ENCODE measurements around the gene CXCR4.
"Not testable (repeated sequence)": the region's sequence is repeated elsewhere in the genome, so short reads cannot be mapped to it uniquely, and the experiment has no call there.

Gene CXCR4

DNA sequence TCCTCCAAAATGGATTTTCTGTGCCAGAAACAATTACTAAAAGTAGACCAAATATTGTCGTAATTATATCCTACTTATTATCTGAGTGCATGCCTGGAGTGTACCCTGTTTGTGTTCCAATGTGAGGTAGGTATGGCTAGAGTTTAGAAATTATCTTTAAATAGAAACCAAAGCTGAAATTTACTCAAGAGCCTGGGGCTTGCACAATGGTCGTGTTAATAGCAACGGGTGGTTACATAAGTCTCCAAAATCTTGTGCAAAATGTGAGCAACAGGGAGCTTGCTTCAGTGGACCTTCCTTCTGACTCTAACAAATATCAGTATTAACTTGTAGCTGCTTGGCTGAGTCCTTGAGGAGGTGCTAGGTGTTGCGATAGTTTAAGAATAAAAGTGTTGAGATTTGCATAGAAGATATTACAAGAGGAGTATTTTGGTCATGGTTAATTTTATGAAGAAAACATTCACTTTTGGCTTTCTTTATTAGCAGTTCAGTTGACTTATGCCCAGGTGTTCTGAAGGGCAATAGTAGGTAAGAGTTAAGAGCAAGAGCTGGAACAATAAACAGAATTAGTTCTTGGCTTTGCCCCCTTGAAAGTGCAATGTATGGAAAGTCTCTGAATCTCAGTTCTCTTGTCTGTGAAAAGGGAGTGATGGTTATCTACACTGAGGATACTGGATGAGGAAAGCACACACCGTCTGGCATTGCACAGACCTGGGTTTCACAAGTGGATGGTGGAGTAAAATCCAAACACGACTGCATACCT, 4.6 kb downstream of the CXCR4 start:
- DNase-seq, result no peak

DNA sequence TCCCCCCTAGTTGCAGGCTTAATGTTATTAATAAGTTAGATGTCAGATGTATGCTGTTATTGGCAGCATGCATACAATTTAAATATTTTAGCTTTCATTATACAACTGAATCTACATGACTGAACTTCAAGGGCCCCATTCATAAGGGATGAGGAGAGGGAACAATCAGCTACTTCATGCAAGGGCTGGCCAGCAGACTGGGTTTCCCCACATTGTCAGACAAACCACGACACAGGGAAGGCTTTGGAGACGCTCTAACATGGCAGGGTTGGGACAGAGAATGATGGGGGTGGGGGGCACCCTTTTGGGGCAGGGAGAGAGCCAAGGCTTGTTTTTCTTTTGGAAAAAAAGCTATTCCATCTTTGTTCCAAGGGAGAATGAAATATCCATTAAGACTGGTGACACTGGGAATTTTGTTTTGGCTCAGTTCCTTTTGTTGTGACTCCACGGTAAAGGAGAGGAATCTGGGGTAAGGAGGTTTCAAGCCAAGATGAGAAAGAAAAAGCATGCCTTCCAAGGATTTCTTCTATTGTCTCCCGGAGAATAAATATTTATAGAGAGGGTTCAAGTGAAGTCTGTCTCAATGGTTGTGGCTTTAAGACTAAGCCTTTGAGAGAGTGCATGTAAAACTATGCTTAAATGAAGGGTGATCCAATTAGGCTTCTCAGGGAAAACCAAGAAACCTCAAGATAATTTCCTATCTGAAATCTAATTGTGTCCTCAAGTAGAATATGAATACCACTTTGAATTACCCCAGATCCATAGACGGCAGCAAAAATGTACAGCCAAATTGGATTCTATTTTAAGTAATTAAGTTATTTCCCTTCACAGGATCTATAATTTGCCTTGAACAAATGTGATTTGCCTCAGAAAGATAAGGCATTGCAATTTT, 5.4 kb downstream of the CXCR4 start:
- DNase-seq, result no peak

DNA sequence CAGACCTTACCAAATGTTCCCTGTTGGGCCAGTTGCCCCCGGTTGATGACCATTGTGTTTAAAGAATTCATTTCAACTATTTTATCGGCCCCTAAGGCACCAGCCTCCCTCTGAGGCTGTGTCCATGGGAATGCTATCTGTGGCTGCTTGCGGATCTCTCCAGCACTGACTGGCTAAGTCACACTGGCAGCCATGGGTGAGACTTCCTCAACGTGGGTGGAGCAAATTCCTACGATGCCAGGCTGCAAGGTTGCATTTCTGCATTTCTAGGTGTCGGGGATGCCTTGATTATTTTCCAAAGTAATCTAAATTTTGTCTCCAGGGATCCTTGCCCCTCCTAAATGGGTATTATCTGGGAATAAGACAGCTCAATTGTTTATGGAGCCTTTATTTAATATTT, 6.2 kb downstream of the CXCR4 start:
- no peak for DNase-seq

DNA sequence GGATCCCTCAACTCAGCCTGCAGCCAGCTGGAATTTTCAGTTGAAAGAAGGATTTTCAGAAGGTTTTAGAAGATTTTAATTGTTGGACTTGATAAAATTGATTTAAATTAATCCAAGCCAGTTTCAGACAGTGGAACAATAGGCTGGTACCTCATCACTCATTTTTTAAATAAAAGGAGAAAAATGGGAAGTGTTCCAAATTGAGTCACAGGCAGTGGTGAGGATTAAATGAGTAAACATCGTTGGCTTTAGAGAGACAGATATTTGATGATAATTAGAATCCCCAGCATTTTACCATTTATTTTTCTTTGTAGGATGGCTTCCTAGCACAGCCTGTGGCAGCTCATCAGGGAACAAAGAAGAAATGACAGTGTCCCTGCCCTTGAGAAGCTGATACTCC, 7.4 kb downstream of the CXCR4 start:
- no peak for DNase-seq

DNA sequence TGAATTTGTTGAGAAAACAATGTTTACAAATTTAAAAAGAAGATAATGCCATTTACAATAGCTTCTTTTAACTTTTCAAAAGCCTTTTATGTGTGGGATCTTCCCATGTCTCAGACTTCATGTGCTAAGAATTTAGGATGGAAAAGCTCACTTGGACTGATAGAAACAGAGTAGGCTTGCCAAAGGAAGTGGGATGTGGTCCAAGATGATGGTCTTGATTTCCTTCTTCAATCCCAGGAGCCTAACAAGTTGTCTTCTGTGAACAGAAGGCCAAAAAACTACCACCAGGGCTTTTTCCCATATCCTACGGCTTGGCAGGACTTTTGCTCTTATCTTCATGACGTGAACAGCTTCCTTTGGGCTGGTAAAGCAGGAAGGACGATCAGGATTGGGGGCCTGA, 9.5 kb downstream of the CXCR4 start:
- no peak for DNase-seq

DNA sequence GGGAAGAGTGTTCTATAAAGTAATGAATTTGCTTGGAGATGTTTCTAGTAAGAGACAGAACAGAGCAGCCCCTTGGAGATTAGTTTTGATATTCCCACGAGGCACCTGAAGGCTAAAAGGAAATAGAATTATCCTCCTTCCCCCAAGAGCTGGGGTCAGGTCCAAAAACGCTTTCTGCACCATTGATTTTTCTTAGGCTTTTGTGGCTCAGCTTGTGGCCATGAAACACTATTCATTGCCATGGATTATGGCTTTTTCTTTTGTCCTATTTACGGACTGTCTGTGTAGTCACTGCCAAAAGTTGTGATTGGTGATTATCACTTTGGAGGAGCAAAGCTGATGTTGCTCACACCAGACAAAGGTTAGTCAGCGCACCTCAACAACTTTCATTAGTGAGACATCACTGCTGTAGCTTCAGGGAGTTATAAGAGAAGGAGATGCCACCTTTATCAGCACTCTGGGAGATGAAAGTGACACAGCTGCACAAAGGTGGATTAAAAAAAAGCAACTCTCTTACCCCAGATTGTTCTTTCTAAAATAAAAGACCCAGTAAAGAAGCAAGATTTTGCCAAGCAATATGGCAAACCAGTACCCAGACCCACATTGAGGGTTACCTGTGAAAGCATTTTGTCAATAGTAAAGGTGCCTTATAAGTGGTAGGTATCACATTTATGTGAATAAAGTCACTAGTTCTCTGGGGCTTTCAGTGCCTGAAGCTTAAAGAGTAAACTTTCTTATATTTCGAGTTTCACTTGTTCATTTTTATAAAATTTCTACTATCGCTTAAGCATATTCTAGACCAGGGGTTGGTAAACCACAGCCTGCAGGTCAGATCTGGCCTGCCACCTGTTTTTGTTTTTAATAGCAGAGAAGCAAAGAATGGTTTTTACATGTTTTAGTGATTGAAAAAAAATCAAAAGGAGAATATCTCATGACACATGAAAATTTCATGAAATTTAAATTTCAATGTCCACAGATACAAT, 10.6 kb downstream of the CXCR4 start:
- no peak for DNase-seq

DNA sequence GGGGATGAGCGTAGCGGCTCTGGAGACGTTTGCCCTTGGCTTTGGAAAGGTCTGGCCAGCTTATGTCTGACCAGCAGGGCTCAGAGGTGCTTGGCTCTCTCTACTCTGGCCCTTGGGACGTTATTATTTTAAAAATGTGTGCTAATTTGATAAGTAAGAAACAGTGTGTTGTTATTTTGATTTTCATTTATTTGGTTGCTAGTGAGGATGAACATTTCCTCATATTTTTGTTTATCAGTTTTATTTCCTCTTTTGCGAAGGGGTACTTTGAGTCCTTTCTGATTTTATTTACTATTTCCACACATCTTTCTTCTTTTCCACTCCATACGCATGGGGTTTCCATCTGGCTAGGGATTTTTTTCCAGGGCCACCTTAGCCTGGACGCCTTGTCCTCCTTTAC, 11.4 kb downstream of the CXCR4 start:
- DNase-seq, result no peak

DNA sequence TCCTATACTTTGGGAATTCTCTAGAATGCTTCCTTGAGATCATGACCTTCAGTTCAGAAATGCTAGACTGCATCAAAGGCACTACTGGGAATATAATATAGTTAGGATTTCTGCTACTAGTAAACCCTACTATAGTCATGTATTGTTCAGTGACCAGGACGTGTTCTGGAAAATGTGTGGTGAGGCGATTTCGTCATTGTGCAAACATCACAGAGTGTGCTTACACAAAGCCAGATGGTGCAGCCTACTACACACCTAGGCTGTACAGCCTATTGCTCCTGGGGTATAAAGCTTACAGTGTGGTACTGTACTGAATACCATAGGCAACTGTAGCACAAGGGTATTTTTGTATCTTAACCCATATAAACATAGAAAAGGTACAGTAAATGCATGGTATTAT, 13.0 kb downstream of the CXCR4 start:
- no peak for DNase-seq

DNA sequence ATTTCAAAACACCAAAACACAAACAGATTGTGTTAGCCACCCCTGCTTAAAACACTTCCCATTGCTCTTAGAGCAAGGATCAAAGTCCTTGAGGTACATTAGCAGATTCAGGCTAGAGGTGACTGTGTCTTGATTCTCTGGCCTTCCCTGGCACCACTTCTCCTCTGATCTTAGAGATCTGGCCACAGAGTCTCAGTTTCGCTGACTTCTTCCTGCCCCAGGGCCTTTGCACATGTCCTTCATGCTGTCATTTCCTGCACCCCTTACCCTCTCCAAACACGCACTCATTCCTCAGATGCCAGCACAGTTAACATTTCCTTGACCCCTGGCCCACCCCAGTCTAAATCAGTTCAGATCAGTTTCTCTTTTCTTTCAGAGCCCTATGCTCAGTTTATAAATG, 16.9 kb downstream of the CXCR4 start:
- DNase-seq, result no peak

DNA sequence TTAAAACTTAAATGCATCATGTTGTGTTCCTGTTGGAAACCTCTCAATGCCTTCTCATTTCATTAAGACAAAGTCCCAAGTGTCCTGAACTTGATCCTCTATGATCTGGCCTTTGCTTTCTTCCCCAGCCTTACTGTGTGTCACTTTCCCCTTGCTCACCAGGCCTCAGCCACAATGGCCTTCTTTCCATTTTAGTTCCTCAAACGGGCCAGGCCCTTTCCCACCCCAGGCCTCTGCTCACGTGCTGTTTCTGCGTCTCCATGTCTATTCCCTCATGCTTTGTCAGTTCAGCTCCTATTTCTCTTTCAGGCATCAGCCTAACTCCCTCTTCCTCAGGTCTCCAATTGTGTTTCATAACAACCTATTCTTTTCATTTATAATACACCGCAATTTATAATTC, 19.5 kb downstream of the CXCR4 start:
- no peak for DNase-seq

DNA sequence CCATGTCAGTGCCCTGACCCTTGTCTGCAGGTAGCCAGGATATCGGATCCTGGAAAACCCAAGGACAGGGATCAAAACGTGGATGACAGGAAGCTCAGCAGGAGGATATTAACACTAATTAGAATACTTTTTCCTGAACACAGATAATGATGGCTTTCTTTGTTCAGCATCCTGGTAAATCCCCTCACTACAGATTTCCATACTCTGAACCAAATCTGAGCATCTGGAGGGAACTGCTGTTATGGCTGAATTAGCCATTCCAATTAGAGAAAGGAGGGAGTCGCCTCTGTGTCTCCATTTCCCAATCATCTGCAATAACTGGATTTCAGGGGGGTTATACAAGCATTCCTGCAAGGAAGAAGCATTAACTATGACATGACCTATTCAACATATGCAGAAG, 24.4 kb downstream of the CXCR4 start:
- DNase-seq, result no peak

DNA sequence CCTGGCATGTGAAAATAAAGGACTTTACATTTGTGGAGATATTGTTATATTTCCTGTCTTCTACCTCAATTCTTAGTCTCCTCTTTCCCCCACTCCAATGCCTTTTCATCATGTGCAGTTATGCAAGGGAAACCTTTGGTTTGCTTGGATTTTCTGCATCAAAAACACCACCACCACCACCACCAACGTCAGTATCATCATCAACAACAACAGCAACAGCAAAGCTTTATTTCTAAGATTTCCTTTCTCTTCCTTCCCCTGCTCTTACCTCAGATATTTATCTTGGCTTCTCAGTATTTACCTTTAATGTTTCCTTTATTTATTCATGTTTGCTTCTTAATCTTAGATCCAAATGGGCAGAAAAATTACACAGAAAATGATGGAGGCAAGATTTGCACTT, 26.1 kb downstream of the CXCR4 start:
- no peak for DNase-seq

DNA sequence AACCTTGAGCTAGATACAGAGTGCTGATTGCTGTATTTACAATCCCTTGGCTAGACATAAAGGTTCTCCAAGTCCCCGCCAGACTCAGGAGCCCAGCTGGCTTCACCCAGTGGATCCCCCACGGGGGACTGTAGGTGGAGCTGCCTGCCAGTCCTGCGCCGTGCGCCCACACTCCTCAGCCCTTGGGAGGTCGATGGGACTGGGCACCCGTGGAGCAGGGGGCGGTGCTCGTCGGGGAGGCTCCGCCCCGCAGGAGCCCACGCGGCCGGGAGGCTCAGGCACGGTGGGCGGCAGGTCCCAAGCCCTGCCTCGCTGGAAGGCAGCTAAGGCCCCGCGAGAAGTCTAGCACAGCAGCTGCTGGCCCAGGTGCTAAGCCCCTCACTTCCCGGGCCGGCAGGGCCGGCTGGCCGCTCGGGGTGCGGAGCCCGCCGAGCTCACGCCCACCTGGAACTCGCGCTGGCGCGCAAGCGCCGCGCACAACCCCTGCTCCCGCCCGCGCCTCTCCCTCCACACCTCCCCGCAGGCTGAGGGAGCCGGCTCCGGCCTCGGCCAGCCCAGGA, 30.0 kb downstream of the CXCR4 start:
- not testable (repeated sequence) for DNase-seq

DNA sequence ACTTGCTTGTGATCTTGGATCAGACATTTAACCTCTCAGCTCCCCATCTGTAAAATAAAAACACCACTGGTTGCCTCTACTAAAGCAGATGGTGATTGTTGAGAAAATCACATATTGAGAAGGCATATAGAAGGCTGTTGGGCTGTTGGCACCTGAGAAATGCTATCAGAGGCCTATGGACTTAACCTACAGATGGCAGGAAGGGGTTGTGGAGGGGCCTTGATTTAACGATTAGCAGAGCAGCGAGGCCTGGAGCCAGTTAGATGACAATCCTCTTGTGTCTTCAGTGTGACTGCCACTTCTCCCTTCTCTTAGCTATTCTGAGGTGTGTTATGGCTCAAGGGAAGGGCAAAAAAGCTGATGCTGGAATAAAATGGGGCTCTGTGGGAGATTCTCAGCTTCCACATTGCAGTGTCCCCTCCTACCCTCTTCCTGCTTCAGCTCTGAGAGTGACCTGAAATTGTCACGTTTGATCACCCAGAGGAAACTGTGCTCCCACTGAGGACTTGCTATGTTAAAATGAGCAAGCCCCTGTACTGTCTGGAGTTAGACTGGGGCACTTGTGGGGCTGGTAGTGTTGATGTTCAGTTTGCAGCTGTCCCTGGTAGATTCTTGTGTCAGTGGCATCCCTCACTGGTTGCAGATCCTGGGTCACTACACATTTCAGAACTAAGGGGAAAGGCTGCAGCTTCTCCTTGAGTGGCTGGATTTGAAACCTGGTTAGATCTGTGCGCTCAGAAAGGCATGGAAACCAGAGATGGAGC, 31.5 kb downstream of the CXCR4 start:
- no peak for DNase-seq

DNA sequence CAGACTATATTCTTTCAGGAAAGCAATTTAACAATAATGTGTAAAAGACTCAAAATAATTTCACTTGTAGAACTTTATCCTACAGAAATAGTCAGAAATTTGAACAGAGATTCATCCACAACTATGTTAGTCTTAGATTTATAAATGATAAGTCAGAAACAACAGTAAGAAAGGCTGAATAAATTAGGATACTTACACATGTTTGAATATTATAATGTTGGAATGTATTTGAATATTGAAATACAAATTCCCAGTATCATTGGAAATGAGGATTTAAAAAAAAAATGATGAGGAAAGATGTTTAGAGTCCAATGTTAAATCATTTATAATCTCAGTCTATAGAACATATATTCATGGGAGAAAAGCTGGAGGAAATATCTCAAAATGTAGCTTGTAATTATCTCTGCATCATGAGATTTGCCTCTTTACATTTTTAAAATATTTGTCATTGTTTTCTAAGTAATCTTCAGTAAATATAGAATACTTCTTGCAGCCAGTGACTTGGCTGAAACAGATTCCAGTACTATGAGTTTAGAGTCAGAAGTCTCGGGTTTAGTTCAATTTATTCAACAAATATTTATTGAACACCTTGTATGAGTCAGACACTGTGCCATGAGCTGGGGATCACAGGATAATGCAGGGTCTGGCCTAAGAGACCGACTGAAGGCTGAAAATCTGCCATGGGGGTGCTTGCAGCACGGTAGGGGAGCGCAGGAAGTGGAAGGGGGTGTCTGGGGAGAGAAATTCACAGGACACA, 32.3 kb downstream of the CXCR4 start:
- DNase-seq, result no peak

DNA sequence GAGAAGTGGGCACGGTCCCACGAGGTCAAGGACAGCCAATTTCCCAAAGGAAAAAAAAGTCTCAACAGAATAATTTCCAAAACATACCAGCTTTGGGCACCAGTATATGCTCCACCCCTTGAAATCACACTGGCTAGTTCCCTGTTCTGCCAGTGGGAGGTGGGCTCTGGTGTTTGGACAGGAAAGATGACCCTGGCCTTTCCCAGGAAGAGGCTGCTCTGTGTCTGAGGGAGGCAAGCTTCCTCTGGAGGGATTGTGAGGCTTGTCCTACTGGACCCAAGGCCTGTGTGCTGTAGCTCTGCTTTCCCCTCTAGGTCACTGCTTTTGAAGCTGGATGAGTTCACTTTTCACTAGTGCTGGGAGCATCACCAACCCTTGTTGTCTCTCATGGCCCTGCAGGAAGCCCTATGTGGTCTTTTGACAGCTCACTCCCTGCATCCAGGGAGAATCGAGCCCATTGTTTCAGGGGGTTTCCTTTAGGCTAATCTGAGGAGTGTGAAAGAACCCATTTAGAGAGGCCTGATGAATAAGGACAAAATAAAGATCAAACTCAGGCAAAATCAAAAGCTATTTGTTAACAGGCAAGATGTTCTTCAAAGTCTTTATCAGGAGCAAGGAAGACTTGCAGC, 36.3 kb downstream of the CXCR4 start:
- DNase-seq, result no peak

DNA sequence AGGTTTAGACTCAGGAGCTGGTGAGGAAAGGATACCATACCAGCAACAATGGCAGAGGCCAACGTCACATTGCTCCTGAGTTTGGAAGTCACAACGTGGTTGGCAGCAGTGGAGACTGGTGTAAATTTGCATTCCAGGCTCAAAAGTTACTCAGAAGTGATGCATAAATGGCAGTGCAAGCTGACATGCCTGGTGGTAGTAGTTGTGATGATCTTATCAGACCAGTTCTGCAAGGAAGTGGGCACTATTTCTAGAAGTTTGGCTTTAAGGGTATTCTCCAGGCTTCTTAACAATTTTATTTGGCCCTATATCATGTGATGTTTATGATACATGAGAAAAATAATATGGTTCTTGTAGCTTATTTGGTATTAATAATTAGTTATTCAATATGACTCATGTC, 37.8 kb downstream of the CXCR4 start:
- DNase-seq, result no peak

DNA sequence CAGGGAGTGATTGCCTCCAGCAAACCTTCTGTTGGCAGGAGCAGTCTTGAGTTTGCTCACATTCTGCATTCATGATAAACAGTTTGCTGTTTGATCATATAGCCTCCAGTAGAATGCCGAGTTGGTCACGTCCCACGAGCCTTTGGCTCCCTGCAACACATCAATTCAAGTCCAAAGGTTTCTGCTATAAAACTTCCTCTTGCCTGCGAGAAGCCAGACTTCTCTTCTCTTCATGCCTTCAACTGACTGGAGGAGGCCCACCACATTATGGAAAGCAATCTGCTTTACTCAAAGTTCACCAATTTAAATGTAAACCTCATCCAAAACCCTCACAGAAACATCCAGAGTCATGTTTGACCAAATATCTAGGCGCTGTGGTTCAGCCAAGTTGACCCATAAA, 40.8 kb downstream of the CXCR4 start:
- DNase-seq, result no peak

DNA sequence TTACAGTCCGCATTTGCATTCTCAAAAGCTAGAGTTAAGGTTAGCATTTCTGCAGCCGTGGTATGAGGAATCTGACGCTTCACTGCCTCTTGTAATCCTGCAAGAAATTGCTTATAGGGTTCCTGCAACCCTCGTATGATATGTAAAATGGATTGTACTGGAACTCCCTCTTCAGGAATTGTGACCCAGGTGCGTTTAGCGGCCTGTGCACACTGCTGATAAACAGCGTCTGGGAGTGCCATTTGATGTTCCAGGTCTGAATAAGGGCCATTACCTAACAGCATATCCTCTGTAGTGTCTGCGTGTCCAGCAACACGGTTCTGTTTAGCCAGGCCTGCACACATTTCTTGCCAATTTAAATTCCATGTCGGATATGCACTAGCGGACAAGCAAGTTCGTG, 42.5 kb downstream of the CXCR4 start:
- no peak for DNase-seq

DNA sequence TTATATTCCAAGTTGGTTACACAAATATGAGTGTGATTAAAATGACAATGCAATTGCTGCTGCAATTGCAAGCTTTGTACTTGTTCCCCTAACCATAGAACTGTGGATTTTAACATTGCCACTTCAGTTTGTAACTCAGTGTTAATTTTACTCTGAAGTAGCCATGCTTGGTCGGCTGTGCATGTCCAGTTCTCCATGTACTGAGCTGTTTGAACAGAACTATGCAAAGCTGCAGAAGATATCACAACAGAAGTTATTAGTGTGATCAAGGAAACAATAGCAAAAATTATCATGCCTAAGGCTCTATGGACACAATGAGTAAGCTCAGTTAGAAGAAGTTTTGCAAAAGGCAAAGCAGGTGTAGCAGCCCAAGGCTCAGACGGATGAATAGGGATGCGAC, 45.3 kb downstream of the CXCR4 start:
- no peak for DNase-seq

DNA sequence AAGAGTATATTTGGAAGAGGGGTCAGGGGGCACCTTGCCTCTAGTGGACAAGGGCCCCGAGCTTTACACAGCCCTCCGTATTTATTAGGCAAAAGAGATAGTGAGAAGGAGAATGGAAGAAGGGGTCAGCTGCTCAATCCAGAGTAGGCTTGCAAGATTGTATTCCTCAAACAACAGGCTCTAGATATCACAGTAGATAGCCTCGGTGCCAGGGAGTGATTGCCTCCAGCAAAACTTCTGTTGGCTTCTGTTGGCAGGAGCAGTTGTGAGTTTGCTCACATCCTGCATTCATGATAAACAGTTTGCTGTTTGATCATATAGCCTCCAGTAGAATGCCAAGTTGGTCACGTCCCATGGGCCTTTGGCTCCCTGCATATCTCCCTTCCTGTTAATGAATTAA, 46.1 kb downstream of the CXCR4 start:
- DNase-seq, result not testable (repeated sequence)

Data from NCI-H2081 treated with DMSO at 0.1 percent for 48 hours (cell line).